Measurements from ENCODE around the gene STAT6.
A peak's percentile ranks its signal among the peaks of the same experiment; 100 is the strongest.

Gene STAT6

DNA sequence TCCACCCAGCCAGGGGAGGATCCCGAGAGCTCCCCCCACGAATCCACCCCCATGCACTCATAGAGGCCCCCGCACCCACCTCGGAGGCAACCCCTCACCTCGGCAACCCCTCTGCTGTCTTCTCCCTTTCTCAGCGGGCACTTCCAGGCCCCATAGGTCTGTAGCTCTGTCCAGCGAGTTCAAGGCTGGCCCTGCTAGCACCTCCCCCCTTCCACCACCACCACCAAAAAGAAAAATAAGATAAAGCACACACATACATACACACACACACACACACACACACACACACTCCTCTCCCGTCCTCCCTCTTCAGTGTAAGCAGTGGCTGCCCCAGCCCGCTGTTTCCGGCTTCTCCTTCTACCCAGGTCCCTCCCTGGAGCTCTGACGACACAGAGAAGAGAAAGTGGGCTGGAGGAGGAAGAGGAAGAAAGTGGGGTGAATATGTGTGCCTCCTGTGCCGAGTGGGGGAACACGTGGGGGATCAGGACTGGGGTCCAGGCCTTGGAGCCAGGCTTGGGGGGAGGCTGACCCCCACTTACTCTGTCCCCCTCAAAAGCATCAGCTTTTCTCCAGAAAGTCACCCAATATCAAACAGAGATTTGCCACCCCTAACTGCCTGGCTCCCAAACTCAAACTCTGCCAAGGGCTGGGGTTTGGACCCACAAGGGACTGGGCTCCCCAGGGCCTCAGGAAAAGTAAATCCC is at the start of gene STAT6:
TSS of gene STAT6 (minus strand) at position 332 of the 704 bp plus-strand sequence. CDS start 3,084 bp downstream, outside the sequence.
- DNase-seq = no peak

- DNase-seq = no peak
Observed at GRCh38 chr12:57160741-57161140, 49.6 kb upstream of the STAT6 start.

DNA sequence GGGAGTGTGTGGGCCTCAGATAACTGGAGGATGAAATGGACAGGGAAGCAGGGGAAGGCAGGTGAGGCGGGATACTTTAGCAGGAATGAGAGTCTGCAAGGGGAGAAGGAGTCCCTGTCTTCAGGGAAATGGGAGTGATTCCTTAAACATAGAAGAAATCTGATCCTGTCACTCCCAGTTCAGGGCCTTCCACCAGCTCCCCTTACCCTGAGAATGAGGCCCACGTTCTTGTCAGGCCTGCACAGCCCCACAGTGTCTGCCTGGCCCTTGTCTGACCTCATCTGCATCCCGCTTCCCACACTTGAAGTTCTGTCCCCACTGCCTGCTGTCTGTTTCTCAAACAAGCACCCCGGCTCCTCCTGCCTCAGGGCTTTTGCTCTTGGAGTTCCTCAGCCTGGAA is 48.9 kb upstream of the STAT6 start:
- DNase-seq = no peak

DNA sequence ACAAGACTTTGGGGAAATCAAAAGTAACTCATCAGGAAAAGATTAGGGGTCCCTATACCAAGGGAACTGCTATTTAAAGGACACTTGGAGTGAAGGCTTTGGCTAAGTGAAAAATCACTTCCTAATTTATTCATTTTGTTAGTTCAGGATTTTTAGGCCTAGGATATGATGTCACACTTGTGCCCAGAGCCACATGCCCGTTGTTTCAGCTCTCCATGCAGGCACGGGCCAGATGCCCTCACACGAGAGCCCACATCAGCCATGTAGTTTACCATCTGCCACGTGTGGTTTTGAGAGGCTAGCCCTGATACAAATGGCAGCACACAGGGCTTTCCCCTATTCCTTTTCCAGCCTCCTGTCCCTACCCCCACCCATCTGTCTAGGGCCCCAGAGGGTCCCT is 48.1 kb upstream of the STAT6 start:
- DNase-seq = no peak

DNA sequence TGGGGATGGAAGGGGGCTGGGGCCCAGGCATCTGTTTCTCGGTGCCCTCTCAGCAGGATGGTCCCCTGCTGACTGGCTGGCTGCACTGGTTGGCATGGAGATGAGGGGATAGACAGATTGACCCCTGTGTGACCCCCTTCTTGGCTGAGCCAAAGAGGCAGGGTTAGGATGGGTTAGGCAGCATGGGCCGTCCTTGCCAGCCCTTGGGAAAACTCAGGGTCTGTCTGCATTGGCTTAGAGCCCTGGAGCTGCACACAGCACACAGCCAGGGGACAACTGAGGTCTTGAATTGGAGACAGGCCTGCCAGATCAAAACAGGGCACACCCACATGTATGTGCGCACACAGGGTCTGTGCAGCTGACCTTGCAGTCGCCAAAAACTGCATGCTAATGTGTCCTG is 47.5 kb upstream of the STAT6 start:
- DNase-seq = peak in 1 of 2 experiments; percentile 22

DNA sequence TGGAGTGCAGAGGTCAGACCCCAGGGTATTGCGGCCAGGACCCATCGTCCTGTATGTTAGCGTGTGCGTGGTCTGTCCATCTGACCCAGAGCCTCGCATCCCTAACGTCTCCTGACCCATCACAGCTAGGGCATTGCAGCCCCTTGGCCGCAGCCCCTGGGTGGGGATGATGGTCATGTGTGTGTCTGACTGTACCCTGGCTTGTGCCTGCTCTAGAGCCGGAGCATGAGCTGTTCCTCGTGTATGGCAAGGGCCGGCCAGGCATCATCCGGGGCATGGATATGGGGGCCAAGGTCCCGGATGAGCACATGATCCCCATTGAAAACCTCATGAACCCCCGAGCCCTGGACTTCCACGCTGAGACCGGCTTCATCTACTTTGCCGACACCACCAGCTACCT is 47.0 kb upstream of the STAT6 start:
- DNase-seq = no peak

- DNase-seq = no peak
Observed at GRCh38 chr12:57157588-57158173, 46.5 kb upstream of the STAT6 start.

DNA sequence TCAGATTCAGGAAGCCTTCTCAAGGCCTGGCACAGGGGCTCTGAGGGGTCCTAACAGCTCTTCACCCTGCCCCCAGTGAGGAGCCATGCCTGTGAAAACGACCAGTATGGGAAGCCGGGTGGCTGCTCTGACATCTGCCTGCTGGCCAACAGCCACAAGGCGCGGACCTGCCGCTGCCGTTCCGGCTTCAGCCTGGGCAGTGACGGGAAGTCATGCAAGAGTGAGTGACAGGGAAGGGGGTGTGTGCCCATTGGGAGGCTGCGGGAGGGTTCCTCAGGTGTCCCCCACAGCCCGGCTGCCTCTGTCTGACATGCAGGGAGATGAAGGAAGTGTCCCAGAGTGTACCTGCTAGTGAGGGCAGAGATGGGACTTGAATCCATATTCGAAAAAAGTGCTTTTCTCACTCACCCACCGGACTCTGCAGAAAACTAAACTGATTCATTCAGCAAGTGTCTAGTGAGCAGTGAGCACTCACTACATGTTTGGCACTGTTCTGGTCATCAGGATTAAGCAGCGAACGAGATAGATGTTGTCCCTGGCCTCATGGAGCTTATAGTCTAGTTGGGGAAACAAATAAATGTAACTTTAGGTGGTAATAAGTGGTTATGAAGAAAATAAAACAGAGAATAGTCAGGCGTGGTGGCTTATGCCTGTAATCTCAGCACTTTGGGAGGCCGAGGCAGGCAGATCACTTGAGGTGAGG is 45.7 kb upstream of the STAT6 start:
- DNase-seq = no peak

GRCh38 chr12:57154804-57155434 is 43.8 kb upstream of the STAT6 start:
- no peak for DNase-seq

DNA sequence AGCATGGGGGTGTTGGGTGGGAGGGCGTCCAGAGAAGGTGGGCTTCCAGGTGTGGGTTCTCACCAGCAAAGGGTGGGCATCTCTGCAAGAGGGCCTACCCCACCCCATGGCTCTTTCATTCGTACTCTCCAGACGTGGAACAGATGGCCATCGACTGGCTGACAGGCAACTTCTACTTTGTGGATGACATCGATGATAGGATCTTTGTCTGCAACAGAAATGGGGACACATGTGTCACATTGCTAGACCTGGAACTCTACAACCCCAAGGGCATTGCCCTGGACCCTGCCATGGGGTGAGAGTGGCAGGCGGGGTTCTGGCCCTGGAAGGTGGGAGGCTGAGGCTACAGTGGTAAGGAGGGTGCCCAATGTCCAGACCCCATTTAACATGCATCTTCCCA is 42.9 kb upstream of the STAT6 start:
- no peak for DNase-seq

GRCh38 chr12:57153415-57153997 is 42.3 kb upstream of the STAT6 start:
- DNase-seq = no peak

DNA sequence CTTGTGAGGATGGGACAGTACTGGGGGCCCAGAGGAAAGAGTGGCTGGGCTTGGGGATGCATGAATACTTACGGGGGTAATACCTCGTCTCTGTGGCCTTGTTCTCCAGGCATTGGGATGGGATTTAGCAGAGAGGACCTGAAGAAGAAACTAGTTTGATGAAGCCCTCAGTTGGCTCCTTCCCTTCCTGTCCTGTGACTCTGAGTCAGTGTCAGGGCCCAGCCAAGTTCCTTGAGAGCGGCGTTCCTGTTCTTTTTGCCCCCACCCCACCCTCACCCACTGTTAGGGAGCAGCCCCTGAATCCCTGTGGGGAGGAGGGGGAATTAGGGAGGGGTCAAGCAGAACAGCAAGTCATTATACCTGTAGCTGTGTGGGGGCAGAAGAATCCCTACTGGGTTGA is 41.5 kb upstream of the STAT6 start:
- DNase-seq = no peak

- peak; percentile 37 to 78 for DNase-seq
Observed at GRCh38 chr12:57151741-57152630, 40.8 kb upstream of the STAT6 start.

GRCh38 chr12:57150400-57151000 is 39.3 kb upstream of the STAT6 start:
- DNase-seq = no peak

- no peak for DNase-seq
Observed at GRCh38 chr12:57149245-57149900, 38.2 kb upstream of the STAT6 start.

DNA sequence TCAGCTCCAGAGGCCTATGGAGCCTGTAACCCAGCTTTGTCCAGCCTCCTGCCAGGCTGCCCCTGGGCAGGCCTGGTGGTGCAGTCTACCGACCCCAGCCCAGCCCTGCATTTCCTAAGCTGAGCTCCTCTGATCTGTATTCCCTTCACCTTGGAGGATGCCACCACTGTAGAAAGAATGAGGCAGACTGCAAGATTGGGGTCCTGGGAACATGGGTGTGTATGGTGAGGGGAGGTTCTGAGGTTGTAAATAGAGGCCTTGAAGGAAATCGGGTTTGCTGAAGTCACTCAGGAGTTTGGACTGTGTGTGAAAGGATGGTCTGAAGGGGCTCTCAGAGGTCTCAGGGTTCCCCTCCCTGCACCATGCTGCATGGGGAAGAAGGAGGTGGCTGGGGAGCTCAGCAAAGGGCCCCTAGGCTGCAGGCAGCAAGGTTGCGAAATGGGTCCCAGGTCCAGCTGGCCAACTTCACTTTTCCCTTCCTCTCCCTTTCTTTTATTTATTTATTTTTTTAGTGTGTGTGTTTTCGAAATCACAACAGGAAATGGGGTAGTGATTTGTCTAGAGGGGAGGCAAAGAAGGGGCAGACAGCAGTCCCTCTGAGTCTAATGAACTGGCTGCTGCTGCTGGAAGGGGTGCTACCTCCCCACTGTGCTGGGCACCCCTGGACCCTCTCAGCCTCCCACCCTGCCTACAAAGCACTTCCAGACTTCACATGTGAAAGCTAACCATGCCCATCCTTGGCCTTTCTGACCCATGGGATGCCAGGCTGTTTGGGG is 37.5 kb upstream of the STAT6 start:
- no peak for DNase-seq

- no peak for DNase-seq
Observed at GRCh38 chr12:57146961-57147944, 36.1 kb upstream of the STAT6 start, which contains the start of gene LRP1-AS. LRP1-AS (minus strand) TSS chr12:57147619.

DNA sequence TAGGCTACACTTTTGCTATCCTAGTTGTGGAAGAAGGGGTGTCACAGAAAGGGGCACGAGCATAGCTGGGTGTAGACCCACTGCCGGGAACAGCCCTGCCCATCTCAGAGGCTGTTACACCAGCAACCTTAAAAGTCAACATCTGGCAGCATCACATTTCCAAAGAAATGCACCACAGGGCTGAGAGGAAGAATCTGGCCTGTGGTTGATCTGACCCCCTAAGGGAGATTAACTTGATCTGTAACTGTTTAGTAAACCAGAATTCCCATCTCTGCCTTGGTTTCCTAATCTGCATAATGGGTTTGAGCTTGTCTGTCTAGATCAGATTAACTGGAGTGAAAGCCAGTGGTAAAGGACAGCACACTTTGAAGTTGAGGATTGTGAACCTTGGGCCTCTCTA is 34.9 kb upstream of the STAT6 start:
- no peak for DNase-seq

DNA sequence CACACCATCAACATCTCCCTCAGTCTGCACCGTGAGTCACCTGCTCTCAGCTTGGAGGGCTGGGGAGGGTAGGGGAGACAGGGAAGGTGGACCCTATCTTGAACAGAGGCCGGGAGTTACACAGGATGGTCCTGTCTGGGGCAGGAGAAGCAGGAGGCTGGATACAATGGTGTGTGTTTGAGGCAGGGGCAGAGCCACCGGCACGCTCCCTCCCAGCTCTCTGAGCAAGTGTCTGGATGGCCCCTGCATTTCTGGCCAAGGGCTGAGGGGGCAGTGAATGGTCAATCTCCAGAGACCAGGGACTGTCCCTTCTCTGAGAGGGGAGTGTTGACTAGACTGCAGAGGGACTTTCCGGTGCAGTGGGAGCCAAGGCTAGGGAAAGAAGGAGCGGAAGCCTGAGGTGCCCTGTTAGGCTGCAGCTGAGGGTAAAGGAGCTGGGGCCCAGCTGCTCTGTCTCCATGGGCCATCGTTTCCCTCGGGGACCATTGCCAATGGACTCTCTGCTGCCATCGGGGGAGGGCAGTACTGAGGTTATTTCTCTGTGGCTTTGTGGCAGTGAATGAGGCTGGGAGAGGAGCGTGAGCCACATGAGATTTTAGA is 34.4 kb upstream of the STAT6 start:
- DNase-seq = no peak
